HEK293 (cell line): ENCODE measurements around the gene FGD6.

Experiments
- GLI4 ChIP-seq: fragments of 450-650 bp; formaldehyde crosslinking; IDR thresholded peaks from 2 replicates; pipeline ENCODE4 v1.5.1; 2016; ENCODE audit warnings: missing biosample characterization, missing genetic modification characterization
- HOXD13 ChIP-seq: sonication (generic); formaldehyde crosslinking; IDR thresholded peaks from 2 replicates; pipeline ENCODE4 v1.8.0; 2022; ENCODE audit warnings: missing genetic modification reagents, borderline replicate concordance
- TRIM28 ChIP-seq: IDR thresholded peaks from 2 replicates; pipeline ENCODE4 v1.6.1; 2011; ENCODE audit warnings: low read length, control low read depth, borderline replicate concordance
- WT1 ChIP-seq: fragments of 450-650 bp; formaldehyde crosslinking; IDR thresholded peaks from 2 replicates; pipeline ENCODE4 v1.5.1; 2016; ENCODE audit warnings: missing biosample characterization, missing genetic modification characterization
- ZNF292 ChIP-seq: fragments of 450-650 bp; formaldehyde crosslinking; IDR thresholded peaks from 2 replicates; pipeline ENCODE4 v1.5.1; 2016; ENCODE audit warnings: low read depth, missing biosample characterization, missing genetic modification characterization, borderline replicate concordance
- ZNF777 ChIP-seq: fragments of 450-650 bp; formaldehyde crosslinking; IDR thresholded peaks from 2 replicates; pipeline ENCODE4 v1.5.1; 2017; ENCODE audit warnings: missing biosample characterization, missing genetic modification characterization, borderline replicate concordance
- TF ChIP-seq, protein P1 (sequence below): fragments of 450-650 bp; formaldehyde crosslinking; IDR thresholded peaks from 2 replicates; pipeline ENCODE4 v1.5.1; 2016; ENCODE audit warnings: missing biosample characterization, missing genetic modification characterization

DNA sequence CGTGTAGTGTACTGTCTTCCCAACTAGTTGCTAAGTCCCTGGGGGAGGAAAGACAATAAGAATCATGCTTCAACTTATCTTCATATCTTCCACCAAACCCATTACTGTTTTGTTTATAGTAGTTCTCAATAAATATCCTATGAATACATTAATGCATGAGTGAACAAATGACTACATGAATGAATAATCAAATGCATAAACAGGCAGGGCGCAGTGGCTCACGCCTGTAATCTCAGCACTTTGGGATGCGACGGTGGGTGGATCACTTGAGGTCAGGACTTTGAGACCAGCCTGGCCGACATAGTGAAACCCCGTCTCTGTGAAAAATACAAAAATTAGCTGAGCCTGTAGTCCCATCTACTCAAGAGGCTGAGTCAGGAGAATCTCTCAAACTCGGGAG lies 111.7 kb downstream of the FGD6 start:
- TF ChIP-seq, protein P1, sequence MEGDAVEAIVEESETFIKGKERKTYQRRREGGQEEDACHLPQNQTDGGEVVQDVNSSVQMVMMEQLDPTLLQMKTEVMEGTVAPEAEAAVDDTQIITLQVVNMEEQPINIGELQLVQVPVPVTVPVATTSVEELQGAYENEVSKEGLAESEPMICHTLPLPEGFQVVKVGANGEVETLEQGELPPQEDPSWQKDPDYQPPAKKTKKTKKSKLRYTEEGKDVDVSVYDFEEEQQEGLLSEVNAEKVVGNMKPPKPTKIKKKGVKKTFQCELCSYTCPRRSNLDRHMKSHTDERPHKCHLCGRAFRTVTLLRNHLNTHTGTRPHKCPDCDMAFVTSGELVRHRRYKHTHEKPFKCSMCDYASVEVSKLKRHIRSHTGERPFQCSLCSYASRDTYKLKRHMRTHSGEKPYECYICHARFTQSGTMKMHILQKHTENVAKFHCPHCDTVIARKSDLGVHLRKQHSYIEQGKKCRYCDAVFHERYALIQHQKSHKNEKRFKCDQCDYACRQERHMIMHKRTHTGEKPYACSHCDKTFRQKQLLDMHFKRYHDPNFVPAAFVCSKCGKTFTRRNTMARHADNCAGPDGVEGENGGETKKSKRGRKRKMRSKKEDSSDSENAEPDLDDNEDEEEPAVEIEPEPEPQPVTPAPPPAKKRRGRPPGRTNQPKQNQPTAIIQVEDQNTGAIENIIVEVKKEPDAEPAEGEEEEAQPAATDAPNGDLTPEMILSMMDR = no peak
- TF ChIP-seq TRIM28 = no peak
- no peak for TF ChIP-seq ZNF292 (tag by site-specific recombination)
- TF ChIP-seq GLI4 (tag by site-specific recombination) = no peak
- no peak for TF ChIP-seq ZNF777 (tag by site-specific recombination)
- no peak for TF ChIP-seq HOXD13 (CRISPR knock-in tag)
- TF ChIP-seq WT1 (tag by site-specific recombination) = no peak
